Adrenal gland (tissue), 5 donors: ENCODE measurements around the gene SMARCD3.

Experiments used
- POLR2A ChIP-seq, 2 donors: fragments of 450-650 bp; IDR thresholded peaks; one replicate each; pipeline ENCODE4 v1.6.1; 2017; ENCODE audit warnings: antibody characterized with exemption in 2 of 2, mild to moderate bottlenecking in 2 of 2, moderate library complexity in 1 of 2
- TF ChIP-seq, protein P1 (sequence below), 6 experiments: fragments of 450-650 bp in 4 of 6; fragments of 200-600 bp in 2 of 6; sonication (generic) in 1 of 6; IDR thresholded peaks; 1 replicate in 5 of 6; 2 replicates in 1 of 6; pipeline versions ENCODE4 v1.5.1 to v1.8.0; 2016 to 2021; ENCODE audit warnings: antibody characterized with exemption in 6 of 6, mild to moderate bottlenecking in 2 of 6, moderate library complexity in 1 of 6
- donor health status: DM: no; HTN: no; CAD: no.

DNA sequence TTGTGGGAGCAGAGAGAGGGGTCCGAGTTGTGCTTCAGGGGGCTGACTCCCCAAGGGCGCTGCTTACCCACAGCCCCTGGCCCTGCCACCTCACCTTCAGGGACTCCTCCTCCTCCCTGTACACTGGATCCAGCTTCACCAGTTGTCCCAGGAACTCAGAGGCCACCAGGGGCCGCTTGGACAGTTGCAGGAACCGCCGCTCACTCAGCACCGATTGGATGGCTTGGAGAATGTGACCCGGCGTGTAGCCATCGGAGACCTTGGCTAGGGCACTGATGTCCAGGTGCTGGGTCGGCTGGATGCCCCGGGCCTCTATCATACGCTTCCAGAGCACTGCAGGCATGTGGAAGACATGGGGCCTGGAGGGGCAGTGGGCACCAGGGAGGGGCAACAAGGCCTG, 57.0 kb downstream of the SMARCD3 start:
- TF ChIP-seq, protein P1, sequence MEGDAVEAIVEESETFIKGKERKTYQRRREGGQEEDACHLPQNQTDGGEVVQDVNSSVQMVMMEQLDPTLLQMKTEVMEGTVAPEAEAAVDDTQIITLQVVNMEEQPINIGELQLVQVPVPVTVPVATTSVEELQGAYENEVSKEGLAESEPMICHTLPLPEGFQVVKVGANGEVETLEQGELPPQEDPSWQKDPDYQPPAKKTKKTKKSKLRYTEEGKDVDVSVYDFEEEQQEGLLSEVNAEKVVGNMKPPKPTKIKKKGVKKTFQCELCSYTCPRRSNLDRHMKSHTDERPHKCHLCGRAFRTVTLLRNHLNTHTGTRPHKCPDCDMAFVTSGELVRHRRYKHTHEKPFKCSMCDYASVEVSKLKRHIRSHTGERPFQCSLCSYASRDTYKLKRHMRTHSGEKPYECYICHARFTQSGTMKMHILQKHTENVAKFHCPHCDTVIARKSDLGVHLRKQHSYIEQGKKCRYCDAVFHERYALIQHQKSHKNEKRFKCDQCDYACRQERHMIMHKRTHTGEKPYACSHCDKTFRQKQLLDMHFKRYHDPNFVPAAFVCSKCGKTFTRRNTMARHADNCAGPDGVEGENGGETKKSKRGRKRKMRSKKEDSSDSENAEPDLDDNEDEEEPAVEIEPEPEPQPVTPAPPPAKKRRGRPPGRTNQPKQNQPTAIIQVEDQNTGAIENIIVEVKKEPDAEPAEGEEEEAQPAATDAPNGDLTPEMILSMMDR (IDR thresholded peaks at IDR 0.05), result no peak
- no peak for TF ChIP-seq POLR2A (IDR thresholded peaks at IDR 0.05)
